ENCODE data around the gene GALNS.
A peak's percentile ranks its signal among the peaks of the same experiment; 100 is the strongest.

The GALNS gene

GRCh38 chr16:88805340-88805715, 51.4 kb downstream of the GALNS start:
- TF ChIP-seq, protein P1, sequence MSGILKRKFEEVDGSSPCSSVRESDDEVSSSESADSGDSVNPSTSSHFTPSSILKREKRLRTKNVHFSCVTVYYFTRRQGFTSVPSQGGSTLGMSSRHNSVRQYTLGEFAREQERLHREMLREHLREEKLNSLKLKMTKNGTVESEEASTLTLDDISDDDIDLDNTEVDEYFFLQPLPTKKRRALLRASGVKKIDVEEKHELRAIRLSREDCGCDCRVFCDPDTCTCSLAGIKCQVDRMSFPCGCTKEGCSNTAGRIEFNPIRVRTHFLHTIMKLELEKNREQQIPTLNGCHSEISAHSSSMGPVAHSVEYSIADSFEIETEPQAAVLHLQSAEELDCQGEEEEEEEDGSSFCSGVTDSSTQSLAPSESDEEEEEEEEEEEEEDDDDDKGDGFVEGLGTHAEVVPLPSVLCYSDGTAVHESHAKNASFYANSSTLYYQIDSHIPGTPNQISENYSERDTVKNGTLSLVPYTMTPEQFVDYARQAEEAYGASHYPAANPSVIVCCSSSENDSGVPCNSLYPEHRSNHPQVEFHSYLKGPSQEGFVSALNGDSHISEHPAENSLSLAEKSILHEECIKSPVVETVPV (CRISPR knock-in tag; IDR thresholded peaks at IDR 0.05), result no peak
- TF ChIP-seq ISL1 (CRISPR knock-in tag; IDR thresholded peaks at IDR 0.05) (no peak), CREB5 (CRISPR knock-in tag; IDR thresholded peaks at IDR 0.05; ENCODE audit: low read depth) (no peak), ARNTL (CRISPR knock-in tag; IDR thresholded peaks at IDR 0.05; ENCODE audit: borderline replicate concordance, low read depth) (no peak), ZNF565 (CRISPR knock-in tag; conservative IDR thresholded peaks at IDR 0.05; ENCODE audit: low read depth) (no peak), ZFP3 (CRISPR knock-in tag; IDR thresholded peaks at IDR 0.05) (no peak), TOX (CRISPR knock-in tag; IDR thresholded peaks at IDR 0.05; ENCODE audit: borderline replicate concordance) (no peak), PPARA (CRISPR knock-in tag; IDR thresholded peaks at IDR 0.05; ENCODE audit: borderline replicate concordance) (no peak), BACH2 (CRISPR knock-in tag; IDR thresholded peaks at IDR 0.05; ENCODE audit: borderline replicate concordance) (no peak), ZFP30 (CRISPR knock-in tag; IDR thresholded peaks at IDR 0.05) (no peak), ZNF8 (CRISPR knock-in tag; IDR thresholded peaks at IDR 0.05) (no peak), SNAI2 (CRISPR knock-in tag; IDR thresholded peaks at IDR 0.05) (no peak), POU6F1 (CRISPR knock-in tag; IDR thresholded peaks at IDR 0.05; ENCODE audit: borderline replicate concordance, low read depth) (no peak), OSR1 (CRISPR knock-in tag; IDR thresholded peaks at IDR 0.05) (no peak), ESRRG (CRISPR knock-in tag; IDR thresholded peaks at IDR 0.05) (no peak)
- TF ChIP-seq, protein P2, sequence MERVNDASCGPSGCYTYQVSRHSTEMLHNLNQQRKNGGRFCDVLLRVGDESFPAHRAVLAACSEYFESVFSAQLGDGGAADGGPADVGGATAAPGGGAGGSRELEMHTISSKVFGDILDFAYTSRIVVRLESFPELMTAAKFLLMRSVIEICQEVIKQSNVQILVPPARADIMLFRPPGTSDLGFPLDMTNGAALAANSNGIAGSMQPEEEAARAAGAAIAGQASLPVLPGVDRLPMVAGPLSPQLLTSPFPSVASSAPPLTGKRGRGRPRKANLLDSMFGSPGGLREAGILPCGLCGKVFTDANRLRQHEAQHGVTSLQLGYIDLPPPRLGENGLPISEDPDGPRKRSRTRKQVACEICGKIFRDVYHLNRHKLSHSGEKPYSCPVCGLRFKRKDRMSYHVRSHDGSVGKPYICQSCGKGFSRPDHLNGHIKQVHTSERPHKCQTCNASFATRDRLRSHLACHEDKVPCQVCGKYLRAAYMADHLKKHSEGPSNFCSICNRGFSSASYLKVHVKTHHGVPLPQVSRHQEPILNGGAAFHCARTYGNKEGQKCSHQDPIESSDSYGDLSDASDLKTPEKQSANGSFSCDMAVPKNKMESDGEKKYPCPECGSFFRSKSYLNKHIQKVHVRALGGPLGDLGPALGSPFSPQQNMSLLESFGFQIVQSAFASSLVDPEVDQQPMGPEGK (CRISPR knock-in tag; IDR thresholded peaks at IDR 0.05; ENCODE audit: borderline replicate concordance), result no peak
- peak; percentile 1; the same call in 2 of the 3 replicates for ATAC-seq

GRCh38 chr16:88804552-88805339, 52.0 kb downstream of the GALNS start:
- ATAC-seq, result peak; percentile 11

More at GRCh38 chr16:88804552-88805339, 52.0 kb downstream of the GALNS start:
- TF ChIP-seq, protein P2 (CRISPR knock-in tag; IDR thresholded peaks at IDR 0.05; ENCODE audit: borderline replicate concordance), result no peak
- no peak for TF ChIP-seq ESRRG (CRISPR knock-in tag; IDR thresholded peaks at IDR 0.05)
- TF ChIP-seq CREB5 (CRISPR knock-in tag; IDR thresholded peaks at IDR 0.05; ENCODE audit: low read depth), result no peak
- TF ChIP-seq PPARA (CRISPR knock-in tag; IDR thresholded peaks at IDR 0.05; ENCODE audit: borderline replicate concordance), result no peak
- TF ChIP-seq, protein P3, sequence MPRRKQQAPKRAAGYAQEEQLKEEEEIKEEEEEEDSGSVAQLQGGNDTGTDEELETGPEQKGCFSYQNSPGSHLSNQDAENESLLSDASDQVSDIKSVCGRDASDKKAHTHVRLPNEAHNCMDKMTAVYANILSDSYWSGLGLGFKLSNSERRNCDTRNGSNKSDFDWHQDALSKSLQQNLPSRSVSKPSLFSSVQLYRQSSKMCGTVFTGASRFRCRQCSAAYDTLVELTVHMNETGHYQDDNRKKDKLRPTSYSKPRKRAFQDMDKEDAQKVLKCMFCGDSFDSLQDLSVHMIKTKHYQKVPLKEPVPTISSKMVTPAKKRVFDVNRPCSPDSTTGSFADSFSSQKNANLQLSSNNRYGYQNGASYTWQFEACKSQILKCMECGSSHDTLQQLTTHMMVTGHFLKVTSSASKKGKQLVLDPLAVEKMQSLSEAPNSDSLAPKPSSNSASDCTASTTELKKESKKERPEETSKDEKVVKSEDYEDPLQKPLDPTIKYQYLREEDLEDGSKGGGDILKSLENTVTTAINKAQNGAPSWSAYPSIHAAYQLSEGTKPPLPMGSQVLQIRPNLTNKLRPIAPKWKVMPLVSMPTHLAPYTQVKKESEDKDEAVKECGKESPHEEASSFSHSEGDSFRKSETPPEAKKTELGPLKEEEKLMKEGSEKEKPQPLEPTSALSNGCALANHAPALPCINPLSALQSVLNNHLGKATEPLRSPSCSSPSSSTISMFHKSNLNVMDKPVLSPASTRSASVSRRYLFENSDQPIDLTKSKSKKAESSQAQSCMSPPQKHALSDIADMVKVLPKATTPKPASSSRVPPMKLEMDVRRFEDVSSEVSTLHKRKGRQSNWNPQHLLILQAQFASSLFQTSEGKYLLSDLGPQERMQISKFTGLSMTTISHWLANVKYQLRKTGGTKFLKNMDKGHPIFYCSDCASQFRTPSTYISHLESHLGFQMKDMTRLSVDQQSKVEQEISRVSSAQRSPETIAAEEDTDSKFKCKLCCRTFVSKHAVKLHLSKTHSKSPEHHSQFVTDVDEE (CRISPR knock-in tag; IDR thresholded peaks at IDR 0.05), result no peak

Data from SK-N-SH treated with all-trans-retinoic acid at 6 μM for 48 hours (cell line).